Subcutaneous abdominal adipose tissue (tissue), 5 donors: ENCODE data around the gene SCOC.
A peak's percentile ranks its signal among the peaks of the same experiment; 100 is the strongest.

ENCODE experiments used
- H3K27ac ChIP-seq: one replicate; pipeline ENCODE4 v1.7.0; 2013; ENCODE audit warnings: low read depth, mild to moderate bottlenecking, inconsistent platforms, low read length, moderate library complexity
- H3K27me3 ChIP-seq, 5 donors: one replicate each; pipeline ENCODE4 v1.7.0; 2013; ENCODE audit warnings: low read length in 5 of 5, inconsistent platforms in 1 of 5; ENCODE audit not compliant: control insufficient read depth in 5 of 5, insufficient read depth in 4 of 5
- H3K36me3 ChIP-seq, 5 donors: one replicate each; pipeline ENCODE4 v1.7.0; 2013; ENCODE audit warnings: low read length in 5 of 5; ENCODE audit not compliant: control insufficient read depth in 5 of 5, insufficient read depth in 5 of 5
- H3K4me1 ChIP-seq, 5 donors: one replicate each; pipeline ENCODE4 v1.7.0; 2013; ENCODE audit warnings: low read length in 5 of 5, mild to moderate bottlenecking in 3 of 5, moderate library complexity in 1 of 5; ENCODE audit not compliant: control insufficient read depth in 5 of 5, insufficient read depth in 5 of 5
- H3K4me3 ChIP-seq, 5 donors: one replicate each; pipeline ENCODE4 v1.7.0; 2013; ENCODE audit warnings: low read length in 5 of 5, low read depth in 1 of 5
- H3K9ac ChIP-seq, 5 donors: one replicate each; pipeline ENCODE4 v1.7.0; 2013; ENCODE audit warnings: low read length in 5 of 5, mild to moderate bottlenecking in 4 of 5, moderate library complexity in 3 of 5
- H3K9me3 ChIP-seq, 5 donors: one replicate each; pipeline ENCODE4 v1.7.0; 2013; ENCODE audit warnings: low read length in 5 of 5; ENCODE audit not compliant: control insufficient read depth in 5 of 5
- donor health status: healthy.
- donor health status: healthy.
- donor health status: healthy.
- donor health status: healthy.
- donor health status: healthy.

The SCOC gene

GRCh38 chr4:140373328-140374129 is at the start of gene SCOC:
TSS of gene SCOC (plus strand) at chr4:140373646. CDS start at chr4:140379171, 5,525 bp downstream.
- Histone ChIP-seq H3K36me3 (no peaks in the 10 kb centered on the region), H3K4me3 (peak within 1 kb of the TSS; percentile 83 to 95 (median 88)), H3K27me3 (no peaks in the 10 kb centered on the region), H3K9me3 (no peaks in the 10 kb centered on the region), H3K9ac (peak within 1 kb of the TSS; percentile 85 to 90 (median 88)), H3K27ac (peak within 1 kb of the TSS; percentile 82), H3K4me1 (peaks cover 9 to 23% (median 19%) of the 10 kb centered on the region in 5 donors)

- Histone ChIP-seq H3K9me3 (peaks cover 0 to 3% (median 0%) of the 10 kb centered on the region in 5 donors), H3K36me3 (no peaks in the 10 kb centered on the region), H3K4me3 (no peak overlapping the region), H3K9ac (no peak overlapping the region), H3K27me3 (no peaks in the 10 kb centered on the region), H3K4me1 (no peaks in the 10 kb centered on the region), H3K27ac (no peak overlapping the region)
Measured at GRCh38 chr4:140326395-140326993, 47.0 kb upstream of the SCOC start.

- Histone ChIP-seq H3K27ac (no peak overlapping the region), H3K4me3 (no peak overlapping the region), H3K9ac (no peak overlapping the region), H3K36me3 (no peaks in the 10 kb centered on the region), H3K4me1 (no peaks in the 10 kb centered on the region), H3K9me3 (no peaks in the 10 kb centered on the region), H3K27me3 (no peaks in the 10 kb centered on the region)
Measured at GRCh38 chr4:140330311-140330900, 43.0 kb upstream of the SCOC start.

GRCh38 chr4:140331245-140331644 is 42.2 kb upstream of the SCOC start:
- Histone ChIP-seq H3K9me3 (no peaks in the 10 kb centered on the region), H3K36me3 (no peaks in the 10 kb centered on the region), H3K4me3 (no peak overlapping the region), H3K27ac (no peak overlapping the region), H3K27me3 (no peaks in the 10 kb centered on the region), H3K9ac (no peak overlapping the region), H3K4me1 (no peaks in the 10 kb centered on the region)

- no peak overlapping the region for H3K9ac ChIP-seq
- H3K27me3 ChIP-seq: no peaks in the 10 kb centered on the region
- no peak overlapping the region for H3K4me3 ChIP-seq
- no peaks in the 10 kb centered on the region for H3K9me3 ChIP-seq
- no peak overlapping the region for H3K27ac ChIP-seq
- no peaks in the 10 kb centered on the region for H3K36me3 ChIP-seq
- H3K4me1 ChIP-seq: no peaks in the 10 kb centered on the region
Measured at GRCh38 chr4:140331876-140332275, 41.6 kb upstream of the SCOC start.

GRCh38 chr4:140332734-140333133 is 40.7 kb upstream of the SCOC start:
- H3K36me3 ChIP-seq: no peaks in the 10 kb centered on the region
- H3K4me3 ChIP-seq: no peak overlapping the region
- no peaks in the 10 kb centered on the region for H3K9me3 ChIP-seq
- no peaks in the 10 kb centered on the region for H3K4me1 ChIP-seq
- no peak overlapping the region for H3K27ac ChIP-seq
- no peak overlapping the region for H3K9ac ChIP-seq
- no peaks in the 10 kb centered on the region for H3K27me3 ChIP-seq

GRCh38 chr4:140333523-140333922 is 39.9 kb upstream of the SCOC start:
- Histone ChIP-seq H3K9ac (no peak overlapping the region), H3K27ac (no peak overlapping the region), H3K36me3 (no peaks in the 10 kb centered on the region), H3K9me3 (no peaks in the 10 kb centered on the region), H3K4me1 (no peaks in the 10 kb centered on the region), H3K27me3 (no peaks in the 10 kb centered on the region), H3K4me3 (no peak overlapping the region)

GRCh38 chr4:140335076-140335475 is 38.4 kb upstream of the SCOC start:
- H3K36me3 ChIP-seq: no peaks in the 10 kb centered on the region
- H3K4me3 ChIP-seq: no peak overlapping the region
- H3K4me1 ChIP-seq: no peaks in the 10 kb centered on the region
- no peaks in the 10 kb centered on the region for H3K27me3 ChIP-seq
- no peaks in the 10 kb centered on the region for H3K9me3 ChIP-seq
- H3K9ac ChIP-seq: no peak overlapping the region
- no peak overlapping the region for H3K27ac ChIP-seq

- Histone ChIP-seq H3K9ac (no peak overlapping the region), H3K27me3 (no peaks in the 10 kb centered on the region), H3K4me1 (no peaks in the 10 kb centered on the region), H3K27ac (no peak overlapping the region), H3K36me3 (no peaks in the 10 kb centered on the region), H3K4me3 (no peak overlapping the region), H3K9me3 (no peaks in the 10 kb centered on the region)
Measured at GRCh38 chr4:140336730-140337129, 36.7 kb upstream of the SCOC start.

GRCh38 chr4:140342620-140343019 is 30.8 kb upstream of the SCOC start:
- no peak overlapping the region for H3K27ac ChIP-seq
- no peak overlapping the region for H3K9ac ChIP-seq
- H3K4me3 ChIP-seq: no peak overlapping the region
- H3K4me1 ChIP-seq: peaks cover 0 to 12% (median 7%) of the 10 kb centered on the region in 5 donors
- no peaks in the 10 kb centered on the region for H3K9me3 ChIP-seq
- no peaks in the 10 kb centered on the region for H3K36me3 ChIP-seq
- H3K27me3 ChIP-seq: no peaks in the 10 kb centered on the region
